Neural progenitor cell (in vitro differentiated cells): ENCODE results near the gene ASIC1.

Experiments
- EZH2 ChIP-seq: fragments of 200-600 bp; sonication (generic); IDR thresholded peaks from 2 replicates; pipeline ENCODE4 v1.6.1; 2017; ENCODE audit warnings: antibody characterized with exemption, mild to moderate bottlenecking, moderate library complexity
- EZH2phosphoT487 ChIP-seq: fragments of 200-600 bp; sonication (generic); IDR thresholded peaks from 2 replicates; pipeline ENCODE4 v1.6.1; 2017; ENCODE audit warnings: antibody characterized with exemption
- TF ChIP-seq, protein P1 (sequence below): fragments of 200-600 bp; sonication (generic); IDR thresholded peaks from 2 replicates; pipeline ENCODE4 v1.5.1; 2017; ENCODE audit warnings: antibody characterized with exemption, mild to moderate bottlenecking

DNA sequence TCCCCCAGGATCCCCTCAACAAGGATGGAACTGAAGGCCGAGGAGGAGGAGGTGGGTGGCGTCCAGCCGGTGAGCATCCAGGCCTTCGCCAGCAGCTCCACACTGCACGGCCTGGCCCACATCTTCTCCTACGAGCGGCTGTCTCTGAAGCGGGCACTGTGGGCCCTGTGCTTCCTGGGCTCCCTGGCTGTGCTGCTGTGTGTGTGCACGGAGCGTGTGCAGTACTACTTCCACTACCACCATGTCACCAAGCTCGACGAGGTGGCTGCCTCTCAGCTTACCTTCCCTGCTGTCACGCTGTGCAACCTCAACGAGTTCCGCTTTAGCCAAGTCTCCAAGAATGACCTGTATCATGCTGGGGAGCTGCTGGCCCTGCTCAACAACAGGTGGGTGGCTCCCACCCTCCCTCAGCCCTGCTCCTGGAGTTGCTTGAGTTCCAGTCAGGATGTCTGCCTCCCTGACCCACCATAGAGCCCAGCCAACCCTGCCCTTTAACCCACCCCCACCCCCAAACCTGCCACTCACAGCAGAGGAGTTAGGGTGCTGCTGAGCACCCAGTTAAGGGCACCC, 1.4 kb downstream of the ASIC1 start:
- TF ChIP-seq, protein P1, sequence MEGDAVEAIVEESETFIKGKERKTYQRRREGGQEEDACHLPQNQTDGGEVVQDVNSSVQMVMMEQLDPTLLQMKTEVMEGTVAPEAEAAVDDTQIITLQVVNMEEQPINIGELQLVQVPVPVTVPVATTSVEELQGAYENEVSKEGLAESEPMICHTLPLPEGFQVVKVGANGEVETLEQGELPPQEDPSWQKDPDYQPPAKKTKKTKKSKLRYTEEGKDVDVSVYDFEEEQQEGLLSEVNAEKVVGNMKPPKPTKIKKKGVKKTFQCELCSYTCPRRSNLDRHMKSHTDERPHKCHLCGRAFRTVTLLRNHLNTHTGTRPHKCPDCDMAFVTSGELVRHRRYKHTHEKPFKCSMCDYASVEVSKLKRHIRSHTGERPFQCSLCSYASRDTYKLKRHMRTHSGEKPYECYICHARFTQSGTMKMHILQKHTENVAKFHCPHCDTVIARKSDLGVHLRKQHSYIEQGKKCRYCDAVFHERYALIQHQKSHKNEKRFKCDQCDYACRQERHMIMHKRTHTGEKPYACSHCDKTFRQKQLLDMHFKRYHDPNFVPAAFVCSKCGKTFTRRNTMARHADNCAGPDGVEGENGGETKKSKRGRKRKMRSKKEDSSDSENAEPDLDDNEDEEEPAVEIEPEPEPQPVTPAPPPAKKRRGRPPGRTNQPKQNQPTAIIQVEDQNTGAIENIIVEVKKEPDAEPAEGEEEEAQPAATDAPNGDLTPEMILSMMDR = no peak
- TF ChIP-seq EZH2phosphoT487 (no peak), EZH2 (no peak)
